PC-3 (cell line): Measurements from ENCODE around the gene GCNT3. TPM values are rescaled to one million over a fixed set of nuclear protein-coding genes. Genes with fewer than 3 reads are reported as not detected.

Source experiments
- ATAC-seq: fragments of 200-7000 bp; cut with Tn5 transposase; 2 replicates; pipeline ENCODE4 v1.9.1; 2020; ENCODE audit warnings: mild to moderate bottlenecking, moderate library complexity
- BruUV-seq: library from RNA; stranded (reverse); fragments of 400-500 nt; replicated peaks from 2 replicates; lab custom pipeline; 2021; lab: Mats Ljungman, UMichigan
- CTCF ChIA-PET: fragments of 300-600 bp; sonication (Branson Sonifier 250); formaldehyde crosslinking; loops from one replicate; lab custom pipeline; 2022; ENCODE audit warnings: antibody characterized with exemption; lab: Charles Lee
- POLR2A ChIA-PET: fragments of 300-600 bp; sonication (Branson Sonifier 250); formaldehyde crosslinking; loops from one replicate; lab custom pipeline; 2022; ENCODE audit warnings: antibody characterized with exemption; ENCODE audit not compliant: unreplicated experiment; lab: Charles Lee
- DNase-seq: peaks from one replicate; pipeline ENCODE4 v3.0.0-alpha.2; 2015
- H2AFZ ChIP-seq: fragments of 300-600 bp; sonication (generic); 2 replicates; pipeline ENCODE4 v1.6.0; 2016; ENCODE audit warnings: antibody characterized with exemption, low read length
- H3F3A ChIP-seq: fragments of 300-600 bp; sonication (generic); one replicate; pipeline ENCODE4 v1.6.0; 2017; ENCODE audit warnings: antibody characterized with exemption, low read length, control low read depth, mild to moderate bottlenecking; ENCODE audit not compliant: unreplicated experiment
- H3K27ac ChIP-seq: fragments of 300-600 bp; sonication (generic); 2 replicates; pipeline ENCODE4 v1.5.1; 2016; ENCODE audit warnings: mild to moderate bottlenecking, low read length
- H3K27me3 ChIP-seq: fragments of 300-600 bp; sonication (generic); 2 replicates; pipeline ENCODE4 v1.6.1; 2016; ENCODE audit warnings: low read length, mixed read lengths
- H3K36me3 ChIP-seq: fragments of 300-600 bp; sonication (generic); 2 replicates; pipeline ENCODE4 v1.6.1; 2016; ENCODE audit warnings: low read depth, mixed run types, low read length, mixed read lengths
- H3K4me1 ChIP-seq: fragments of 300-600 bp; sonication (generic); 2 replicates; pipeline ENCODE4 v1.5.1; 2016; ENCODE audit warnings: low read length; ENCODE audit not compliant: insufficient read depth
- H3K4me2 ChIP-seq: fragments of 300-600 bp; sonication (generic); 2 replicates; pipeline ENCODE4 v1.6.0; 2016; ENCODE audit warnings: low read length
- H3K4me3 ChIP-seq: fragments of 300-600 bp; sonication (generic); 2 replicates; pipeline ENCODE4 v1.5.1; 2016; ENCODE audit warnings: mild to moderate bottlenecking, low read length, mixed read lengths
- H3K79me2 ChIP-seq: fragments of 300-600 bp; sonication (generic); 2 replicates; pipeline ENCODE4 v1.6.1; 2017; ENCODE audit warnings: low read length, mixed read lengths
- H3K9ac ChIP-seq: fragments of 300-600 bp; sonication (generic); 2 replicates; pipeline ENCODE4 v1.6.0; 2016; ENCODE audit warnings: mild to moderate bottlenecking, low read length
- H3K9me2 ChIP-seq: fragments of 300-600 bp; sonication (generic); replicated peaks from 2 replicates; pipeline ENCODE4 v1.6.1; 2016; ENCODE audit warnings: mixed run types, low read length, mixed read lengths
- H3K9me3 ChIP-seq: fragments of 300-600 bp; sonication (generic); 2 replicates; pipeline ENCODE4 v1.6.1; 2016; ENCODE audit warnings: low read length, mixed read lengths
- H4K20me1 ChIP-seq: fragments of 300-600 bp; sonication (generic); 2 replicates; pipeline ENCODE4 v1.6.1; 2016; ENCODE audit warnings: low read length, mixed read lengths
- EZH2 ChIP-seq: fragments of 300-600 bp; sonication (generic); IDR thresholded peaks from one replicate; pipeline ENCODE4 v1.6.1; 2017; ENCODE audit warnings: antibody characterized with exemption, mild to moderate bottlenecking, low read length; ENCODE audit not compliant: unreplicated experiment
- EZH2phosphoT487 ChIP-seq: fragments of 300-600 bp; sonication (generic); IDR thresholded peaks from 2 replicates; pipeline ENCODE4 v1.6.1; 2018; ENCODE audit warnings: mild to moderate bottlenecking, antibody characterized with exemption, low read length, borderline replicate concordance
- intact Hi-C: fragments of 100-400 bp; cut with micrococcal nuclease; formaldehyde crosslinking; loops from 2 replicates; pipeline ENCODE4 v1.9.0; 2023
- total RNA-seq: library from RNA; depleted of rRNA; stranded (reverse); fragments of >200 nt; gene quantifications from 2 replicates; pipeline ENCODE4 v1.2.3, GENCODE V29; 2014
- TF ChIP-seq, protein P1 (sequence below): fragments of 300-600 bp; sonication (generic); conservative IDR thresholded peaks from 2 replicates; pipeline ENCODE4 v1.5.1; 2017; ENCODE audit warnings: antibody characterized with exemption, low read depth, mild to moderate bottlenecking, low read length

Gene GCNT3
- total RNA-seq, 1 experiment from 2014 or later = 0.18 TPM

GRCh38 chr15:59609730-59610712 lies 1.6 kb upstream of the GCNT3 start:
- H4K20me1 ChIP-seq = no peaks in the 10 kb centered on the region
- intact Hi-C loops = no loop called here
- no peak overlapping the region for H3K4me2 ChIP-seq
- CTCF ChIA-PET = no interaction called here
- DNase-seq (no peak), ATAC-seq (no peak)
- no peaks in the 10 kb centered on the region for H3K36me3 ChIP-seq
- no peak overlapping the region for H2AFZ ChIP-seq
- no peaks in the 10 kb centered on the region for H3K9me2 ChIP-seq
- no peak overlapping the region for H3K4me3 ChIP-seq
- no peaks in the 10 kb centered on the region for H3K27me3 ChIP-seq
- no peak overlapping the region for H3K27ac ChIP-seq
- TF ChIP-seq, protein P1, sequence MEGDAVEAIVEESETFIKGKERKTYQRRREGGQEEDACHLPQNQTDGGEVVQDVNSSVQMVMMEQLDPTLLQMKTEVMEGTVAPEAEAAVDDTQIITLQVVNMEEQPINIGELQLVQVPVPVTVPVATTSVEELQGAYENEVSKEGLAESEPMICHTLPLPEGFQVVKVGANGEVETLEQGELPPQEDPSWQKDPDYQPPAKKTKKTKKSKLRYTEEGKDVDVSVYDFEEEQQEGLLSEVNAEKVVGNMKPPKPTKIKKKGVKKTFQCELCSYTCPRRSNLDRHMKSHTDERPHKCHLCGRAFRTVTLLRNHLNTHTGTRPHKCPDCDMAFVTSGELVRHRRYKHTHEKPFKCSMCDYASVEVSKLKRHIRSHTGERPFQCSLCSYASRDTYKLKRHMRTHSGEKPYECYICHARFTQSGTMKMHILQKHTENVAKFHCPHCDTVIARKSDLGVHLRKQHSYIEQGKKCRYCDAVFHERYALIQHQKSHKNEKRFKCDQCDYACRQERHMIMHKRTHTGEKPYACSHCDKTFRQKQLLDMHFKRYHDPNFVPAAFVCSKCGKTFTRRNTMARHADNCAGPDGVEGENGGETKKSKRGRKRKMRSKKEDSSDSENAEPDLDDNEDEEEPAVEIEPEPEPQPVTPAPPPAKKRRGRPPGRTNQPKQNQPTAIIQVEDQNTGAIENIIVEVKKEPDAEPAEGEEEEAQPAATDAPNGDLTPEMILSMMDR = no peak
- no peak for TF ChIP-seq EZH2phosphoT487
- no peak for TF ChIP-seq EZH2
- H3K4me1 ChIP-seq = peaks cover 12% of the 10 kb centered on the region
- H3F3A ChIP-seq = no peaks in the 10 kb centered on the region
- no peaks in the 10 kb centered on the region for H3K79me2 ChIP-seq
- no TSS peak for BruUV-seq
- H3K9me3 ChIP-seq = no peaks in the 10 kb centered on the region
- no peak overlapping the region for H3K9ac ChIP-seq
- POLR2A ChIA-PET = no interaction called here

DNA sequence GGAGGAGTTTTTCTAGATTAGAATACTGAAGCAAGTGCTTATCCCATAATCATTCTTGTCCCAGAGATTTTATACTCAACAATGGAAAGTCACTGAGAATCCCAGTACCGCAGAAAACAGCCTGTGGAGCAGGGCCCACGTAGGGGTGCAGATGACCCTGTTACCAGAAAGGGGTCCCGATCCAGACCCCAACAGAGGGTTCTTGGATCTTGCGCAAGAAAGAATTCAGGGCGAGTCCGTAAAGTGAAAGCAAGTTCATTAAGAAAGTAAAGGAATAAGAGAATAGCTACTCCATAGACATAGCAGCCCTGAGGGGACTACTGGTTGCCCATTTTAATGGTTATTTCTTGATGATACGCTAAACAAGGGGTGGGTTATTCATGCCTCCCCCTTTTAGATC lies 2.6 kb downstream of the GCNT3 start:
- Histone ChIP-seq H3K9ac (no peak overlapping the region), H3K4me1 (peaks cover 12% of the 10 kb centered on the region), H3K4me3 (no peak overlapping the region), H3K9me3 (no peaks in the 10 kb centered on the region), H3K4me2 (no peak overlapping the region), H2AFZ (no peak overlapping the region), H3K36me3 (no peaks in the 10 kb centered on the region), H3K9me2 (no peaks in the 10 kb centered on the region), H4K20me1 (no peaks in the 10 kb centered on the region), H3K27ac (no peak overlapping the region), H3F3A (no peaks in the 10 kb centered on the region), H3K79me2 (no peaks in the 10 kb centered on the region), H3K27me3 (no peaks in the 10 kb centered on the region)
- DNase-seq (no peak), ATAC-seq (no peak)
- no peak for TF ChIP-seq EZH2
- no peak for TF ChIP-seq EZH2phosphoT487
- TF ChIP-seq, protein P1 = no peak
- CTCF ChIA-PET = no interaction called here
- intact Hi-C loops = no loop called here
- POLR2A ChIA-PET = no interaction called here
- no TSS peak for BruUV-seq

DNA sequence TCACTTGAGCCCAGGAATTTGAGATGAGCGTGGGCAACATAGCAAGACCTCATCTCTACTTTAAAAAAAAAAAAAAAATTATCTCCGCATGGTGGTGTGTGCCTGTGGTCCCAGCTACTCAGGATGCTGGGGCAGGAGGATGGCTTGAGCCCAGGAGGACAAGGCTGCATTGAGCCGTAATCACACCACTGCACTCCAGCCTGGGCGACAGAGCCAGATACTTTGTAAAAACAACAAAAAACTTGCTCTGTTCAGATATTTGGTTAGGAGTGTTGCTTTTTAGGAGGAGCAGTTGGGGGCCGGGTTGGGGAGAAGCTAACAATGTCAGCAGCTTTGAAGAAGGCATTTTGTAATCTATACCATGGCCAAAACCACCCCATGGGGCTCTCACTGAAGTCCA lies 4.1 kb downstream of the GCNT3 start:
- H3K9me3 ChIP-seq = no peaks in the 10 kb centered on the region
- no peaks in the 10 kb centered on the region for H4K20me1 ChIP-seq
- no TSS peak for BruUV-seq
- H3K4me2 ChIP-seq = no peak overlapping the region
- H3K9ac ChIP-seq = no peak overlapping the region
- peaks cover 12% of the 10 kb centered on the region for H3K4me1 ChIP-seq
- no peak overlapping the region for H2AFZ ChIP-seq
- ATAC-seq (no peak), DNase-seq (no peak)
- no peaks in the 10 kb centered on the region for H3K36me3 ChIP-seq
- H3K79me2 ChIP-seq = no peaks in the 10 kb centered on the region
- no peaks in the 10 kb centered on the region for H3K27me3 ChIP-seq
- no peaks in the 10 kb centered on the region for H3K9me2 ChIP-seq
- no peak overlapping the region for H3K27ac ChIP-seq
- H3F3A ChIP-seq = no peaks in the 10 kb centered on the region
- CTCF ChIA-PET = no interaction called here
- POLR2A ChIA-PET = no interaction called here
- TF ChIP-seq, protein P1 = no peak
- TF ChIP-seq EZH2phosphoT487 (no peak), EZH2 (no peak)
- intact Hi-C loops = no loop called here
- H3K4me3 ChIP-seq = no peak overlapping the region
